GM19351 (cell line): ENCODE data around the gene RARS1.

ENCODE experiments used
- ATAC-seq: cut with Tn5 transposase; IDR thresholded peaks from one replicate; pipeline ENCODE4 v1.9.1; 2021; ENCODE audit warnings: mild to moderate bottlenecking, moderate library complexity; ENCODE audit not compliant: unreplicated experiment

Gene RARS1

GRCh38 chr5:168553377-168554130, 67.3 kb downstream of the RARS1 start:
- no peak for ATAC-seq

GRCh38 chr5:168557389-168557788, 71.1 kb downstream of the RARS1 start:
- no peak for ATAC-seq

- ATAC-seq = no peak
Measured at GRCh38 chr5:168562279-168562678, 76.0 kb downstream of the RARS1 start.

- no peak for ATAC-seq
Measured at GRCh38 chr5:168563959-168564358, 77.7 kb downstream of the RARS1 start.

- no peak for ATAC-seq
Measured at GRCh38 chr5:168568738-168569137, 82.5 kb downstream of the RARS1 start.
